Stimulated activated CD4-positive, alpha-beta T cell treated with anti-CD3 and anti-CD28 coated beads, Interleukin-12 subunit alpha, Interleukin-12 subunit beta, amount 100 ng/mL, for 24 hours (primary cell): Measurements from ENCODE around the gene ESR2.
"Not testable (repeated sequence)": the region's sequence is repeated elsewhere in the genome, so short reads cannot be mapped to it uniquely, and the experiment has no call there.

ENCODE experiments used
- DNase-seq, 2 experiments: peaks; one replicate each; pipeline ENCODE4 v3.0.0-alpha.2; 2020; ENCODE audit warnings: low read depth in 2 of 2

ESR2 gene

GRCh38 chr14:64293976-64294671, at the start of gene ESR2:
Gene ESR2, minus strand, starts transcription at chr14:64294371. Its CDS starts 11,386 bp downstream, at chr14:64282985.
- DNase-seq: peak in 1 of 2 experiments; percentile 6

DNA sequence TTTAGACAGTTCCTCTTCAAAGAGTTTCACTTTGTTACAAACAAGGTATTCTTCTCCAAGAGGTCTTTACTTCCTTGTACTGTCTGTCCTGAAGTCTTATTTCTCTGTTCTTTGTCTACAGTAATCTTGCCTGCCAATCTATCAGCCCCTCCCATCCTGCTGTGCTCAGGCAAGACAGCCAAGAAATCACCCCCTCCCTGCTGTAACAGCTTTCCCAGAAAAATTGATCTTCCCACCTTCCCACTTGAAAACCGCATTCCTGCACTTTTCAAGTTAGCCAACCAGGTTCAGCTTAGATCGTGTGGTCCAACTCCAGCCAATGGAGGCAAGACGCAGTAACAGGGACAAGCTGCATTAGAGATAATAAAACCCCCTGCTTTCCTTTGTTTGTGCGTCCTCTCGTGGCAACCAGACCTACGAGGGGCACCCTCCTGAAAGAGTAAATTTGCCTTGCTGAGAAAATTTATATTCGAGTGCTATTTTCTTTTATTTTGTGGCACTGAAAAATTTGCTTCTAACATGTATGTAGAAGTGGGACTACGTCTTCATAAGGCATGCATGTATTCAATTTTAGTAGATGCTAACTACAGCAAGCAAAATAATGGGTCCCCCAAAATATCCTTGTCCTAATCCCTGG, 46.5 kb upstream of the ESR2 start:
- no peak for DNase-seq

GRCh38 chr14:64338616-64339316, 44.6 kb upstream of the ESR2 start:
- peak; percentile 86 to 89 for DNase-seq

DNA sequence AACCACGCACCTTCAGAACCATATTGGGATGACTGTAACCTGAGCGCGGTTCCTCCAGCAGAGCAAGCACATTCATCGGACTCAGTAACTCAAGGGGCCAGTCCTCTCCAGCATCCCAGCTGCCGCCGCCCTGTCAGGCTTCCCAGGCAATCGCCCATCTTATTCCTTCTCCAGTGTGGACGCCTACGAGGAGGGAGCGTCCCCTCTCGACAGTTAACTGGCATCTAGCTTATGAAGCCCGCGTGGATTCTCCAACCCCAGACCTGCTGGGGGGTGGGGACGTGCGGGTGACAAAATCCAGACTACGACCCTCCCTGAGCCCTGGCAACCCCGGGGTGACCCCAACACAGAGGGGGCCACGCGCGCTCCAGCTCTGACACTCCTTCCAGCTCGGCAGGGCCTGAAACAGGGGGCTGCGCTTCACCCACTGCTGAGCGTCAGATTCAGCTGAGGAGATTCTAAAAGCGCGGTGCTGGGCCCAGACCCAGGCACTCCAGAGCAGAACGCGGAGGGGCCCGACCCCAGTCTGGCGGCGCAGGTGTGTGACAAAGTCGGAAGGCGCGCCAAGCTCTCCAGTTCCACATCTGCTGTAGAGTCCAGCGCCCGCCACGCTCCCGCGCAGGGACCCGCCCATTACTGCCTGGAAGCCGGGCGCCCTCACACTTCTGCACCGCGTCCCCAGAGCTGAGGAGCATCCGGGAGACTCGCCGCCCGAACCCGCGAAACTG, 43.9 kb upstream of the ESR2 start:
- peak; percentile 8 to 29 for DNase-seq

GRCh38 chr14:64329149-64329548, 35.0 kb upstream of the ESR2 start:
- DNase-seq: no peak

DNA sequence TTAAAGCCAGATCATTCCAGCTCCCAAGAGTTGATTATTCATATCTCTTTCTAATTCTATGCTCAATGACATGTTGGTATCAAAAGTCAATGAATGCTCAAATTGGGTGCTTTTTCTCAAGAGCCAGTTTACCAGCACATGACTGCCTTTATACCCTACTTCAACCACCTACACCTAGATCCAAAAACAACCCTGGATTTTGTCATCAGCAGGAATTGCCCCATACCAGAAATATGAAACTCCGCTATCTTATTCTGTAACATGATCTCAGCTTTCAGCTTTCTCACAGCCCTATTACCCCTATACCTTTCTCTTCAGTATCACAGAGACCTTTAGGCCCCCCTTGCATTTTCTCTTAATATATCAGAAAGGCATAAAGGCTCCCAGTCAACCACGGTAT, 32.3 kb upstream of the ESR2 start:
- DNase-seq: no peak

DNA sequence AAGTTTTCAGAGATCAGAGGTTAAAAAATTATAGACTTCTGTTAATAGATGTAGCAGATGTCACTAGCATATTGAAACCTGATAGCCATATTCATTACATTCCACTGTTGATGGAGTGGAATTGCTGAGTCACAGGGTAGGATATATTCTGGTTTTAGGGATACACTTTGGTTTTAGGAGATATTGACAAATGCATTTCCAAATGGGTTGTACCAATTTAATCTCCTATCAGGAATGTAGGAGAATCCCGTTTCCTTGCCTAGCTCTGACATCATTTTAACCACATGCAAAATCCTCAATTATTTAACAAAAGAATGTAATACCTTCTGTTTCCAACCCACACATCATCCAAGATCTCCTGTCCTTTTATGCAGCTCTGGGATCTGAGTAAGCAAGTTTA, 30.7 kb upstream of the ESR2 start:
- no peak for DNase-seq

DNA sequence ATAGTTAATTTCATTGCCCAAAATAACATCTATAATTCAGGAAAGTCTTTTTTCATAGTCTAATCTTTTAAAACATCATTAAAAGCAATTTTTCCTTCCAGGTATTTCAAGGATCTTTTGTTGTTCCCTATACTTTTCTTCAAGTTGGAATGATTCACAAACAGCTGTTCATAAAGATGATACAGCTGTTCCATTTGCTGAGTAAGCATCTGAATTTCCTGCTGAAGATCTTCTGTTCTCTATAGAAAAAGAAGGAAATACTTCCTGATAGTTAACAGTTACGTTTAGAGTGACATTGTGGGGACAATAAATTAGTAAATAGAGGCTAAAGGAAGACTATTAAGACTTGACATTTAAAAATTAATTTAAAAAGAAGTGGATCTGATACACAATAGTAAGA, 30.3 kb upstream of the ESR2 start:
- DNase-seq: no peak

GRCh38 chr14:64320362-64320761, 26.2 kb upstream of the ESR2 start:
- DNase-seq: not testable (repeated sequence)

DNA sequence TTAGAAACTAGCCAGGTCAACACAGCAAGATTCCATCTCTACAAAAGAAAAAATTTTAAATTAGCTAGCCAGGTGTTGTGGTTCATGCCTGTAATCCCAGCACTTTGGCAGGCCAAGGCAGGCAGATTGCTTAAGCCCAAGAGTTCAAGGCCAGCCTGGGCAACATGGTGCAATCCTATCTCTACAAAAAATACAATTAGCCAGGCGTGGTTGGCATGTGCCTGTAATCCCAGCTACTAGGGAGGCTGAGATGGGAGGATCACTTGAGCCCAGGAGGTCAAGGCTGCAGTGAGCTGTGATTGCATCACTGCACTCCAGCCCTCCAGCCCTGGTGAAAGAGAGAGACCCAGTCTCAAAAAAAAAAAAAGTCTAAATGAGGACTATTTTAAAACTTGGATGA, 24.5 kb upstream of the ESR2 start:
- not testable (repeated sequence) for DNase-seq

GRCh38 chr14:64303471-64303917, 9.3 kb upstream of the ESR2 start:
- DNase-seq: no peak

DNA sequence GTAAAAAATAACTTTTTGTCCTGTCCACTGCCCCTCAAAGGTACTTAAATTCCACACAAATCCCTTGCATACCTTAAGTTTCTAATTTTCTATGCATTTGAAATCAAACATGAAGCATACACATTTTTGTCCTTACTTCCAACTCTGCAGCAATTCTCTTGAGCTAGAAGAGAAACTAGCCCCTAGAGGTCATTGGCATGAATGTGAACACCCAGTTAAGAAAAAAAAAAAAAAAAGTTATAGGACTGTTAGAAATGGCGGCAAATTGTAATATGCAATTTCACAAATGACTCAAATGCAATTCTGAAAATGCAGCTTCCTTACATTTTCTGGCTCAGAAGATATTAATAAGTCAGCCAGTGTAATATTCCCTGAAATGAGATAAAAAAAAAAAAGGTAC, 4.6 kb upstream of the ESR2 start:
- DNase-seq: no peak

GRCh38 chr14:64296561-64296960, 2.4 kb upstream of the ESR2 start:
- no peak for DNase-seq

- DNase-seq: peak; percentile 67 to 88
Measured at GRCh38 chr14:64294672-64295413, 672 bp upstream of the ESR2 start.

DNA sequence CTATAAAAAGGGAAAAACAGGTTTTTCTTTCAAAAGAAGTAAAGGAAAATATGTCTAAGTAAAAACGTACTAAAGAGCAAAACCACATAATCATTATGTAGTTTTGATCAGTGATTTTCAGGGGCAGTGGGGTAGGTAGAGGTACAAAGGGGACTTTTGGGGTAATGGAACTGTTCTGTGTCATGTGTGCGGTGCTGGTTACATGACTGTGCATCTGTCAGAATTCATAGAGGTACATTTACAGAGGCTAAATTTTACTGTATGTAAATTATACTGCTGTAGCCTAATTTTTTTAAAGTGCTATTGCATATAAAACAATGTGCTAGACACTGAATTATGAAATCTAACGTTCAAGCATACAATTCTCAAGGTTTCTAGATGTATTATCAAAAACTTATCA, 2.0 kb downstream of the ESR2 start:
- no peak for DNase-seq

- DNase-seq: no peak
Measured at GRCh38 chr14:64289571-64289970, 4.6 kb downstream of the ESR2 start.

- DNase-seq: no peak
Measured at GRCh38 chr14:64281805-64282204, 12.4 kb downstream of the ESR2 start.

DNA sequence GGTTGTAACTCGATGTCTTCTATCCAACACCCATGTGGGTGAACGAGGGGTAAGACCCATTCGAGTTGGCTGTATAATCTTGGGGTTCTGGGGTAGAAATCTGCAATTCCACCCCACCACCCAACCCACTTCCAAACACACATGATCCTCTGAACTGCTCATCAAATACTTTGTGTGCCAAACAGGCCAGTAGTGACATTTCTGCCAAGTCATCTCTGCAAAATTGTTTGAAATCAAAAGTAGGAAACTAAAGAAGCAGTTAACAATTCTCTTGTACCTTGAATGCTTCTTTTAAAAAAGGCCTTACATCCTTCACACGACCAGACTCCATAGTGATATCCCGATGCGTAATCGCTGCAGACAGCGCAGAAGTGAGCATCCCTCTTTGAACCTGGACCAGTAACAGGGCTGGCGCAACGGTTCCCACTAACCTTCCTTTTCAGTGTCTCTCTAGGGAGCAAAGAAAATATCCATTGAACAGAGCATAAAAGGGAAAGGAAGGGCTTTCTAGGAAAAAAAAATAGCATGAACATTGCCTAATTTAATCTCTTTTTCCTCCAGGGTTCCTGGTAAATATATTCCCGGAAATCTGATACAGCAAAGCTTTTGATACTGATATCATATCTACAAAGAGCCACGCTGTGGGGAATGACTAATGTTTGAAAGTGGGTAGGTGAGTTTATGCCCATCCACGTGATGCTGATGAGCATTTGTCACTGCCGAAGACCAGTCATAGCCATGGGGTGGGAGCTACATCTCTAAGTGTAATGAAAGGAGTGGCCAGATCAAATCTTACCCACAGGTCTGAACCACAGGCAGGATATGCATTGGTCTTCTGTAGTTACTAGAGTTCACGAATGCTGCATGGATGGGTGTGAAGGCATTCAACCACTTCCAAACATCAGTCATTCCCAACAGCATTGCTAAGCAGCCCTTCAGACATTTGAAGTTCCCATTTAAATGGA, 14.2 kb downstream of the ESR2 start:
- DNase-seq: no peak

DNA sequence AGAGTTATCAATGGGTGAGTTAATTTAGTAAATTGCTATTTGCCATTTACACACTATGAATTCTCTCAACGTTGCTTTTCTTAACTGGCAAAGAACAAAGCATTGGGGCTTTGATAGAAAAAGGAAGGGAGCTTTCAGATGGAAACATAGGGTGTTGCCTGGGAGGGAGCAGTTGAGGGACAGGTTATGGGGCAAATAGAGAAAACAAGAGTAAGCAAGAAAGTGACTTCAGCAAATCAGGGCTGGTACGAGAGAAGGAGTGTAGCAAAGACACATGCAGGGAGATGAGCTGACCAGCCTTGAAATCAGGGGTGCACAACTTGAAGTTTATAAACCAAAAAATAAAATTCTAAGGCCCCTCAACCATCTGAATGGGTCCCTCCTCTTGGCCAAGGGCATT, 15.7 kb downstream of the ESR2 start:
- DNase-seq: no peak

DNA sequence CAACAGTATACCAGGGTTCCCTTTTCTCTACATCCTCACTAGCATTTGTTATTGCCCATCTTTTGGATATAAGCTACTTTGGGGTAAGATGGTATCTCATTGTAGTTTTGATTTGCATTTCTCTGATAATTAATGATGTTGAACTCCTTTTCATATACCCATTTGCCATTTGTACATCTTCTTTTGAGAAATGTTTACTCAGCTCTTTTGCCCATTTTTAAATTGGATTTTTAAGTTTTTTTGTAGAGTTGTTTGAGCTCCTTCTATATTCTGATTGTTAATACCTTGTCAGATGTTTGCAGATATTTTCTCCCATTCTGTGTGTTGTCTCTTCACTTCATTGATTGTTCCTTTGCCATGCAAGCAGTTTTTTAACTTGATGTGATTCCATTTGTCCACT, 22.2 kb downstream of the ESR2 start:
- DNase-seq: no peak
